IMR-90 (cell line): ENCODE data around the gene SMIM21. TPM values are rescaled to one million over a fixed set of nuclear protein-coding genes. Genes with fewer than 3 reads are reported as not detected.

Experiments
- ATAC-seq: fragments of 200-7000 bp; cut with Tn5 transposase; 2 replicates; pipeline ENCODE4 v1.9.1; 2020; ENCODE audit warnings: low read depth, mild to moderate bottlenecking, moderate library complexity
- BruUV-seq: library from RNA; stranded (reverse); fragments of 400-500 nt; replicated peaks from 2 replicates; lab custom pipeline; 2021; lab: Mats Ljungman, UMichigan
- CTCF ChIA-PET: fragments of 300-600 bp; formaldehyde crosslinking; extraction: SDS; loops from one replicate; lab custom pipeline; 2021; ENCODE audit warnings: antibody characterized with exemption; lab: Yijun Ruan, JAX
- POLR2A ChIA-PET: fragments of 300-600 bp; sonication (Branson Sonifier 250); formaldehyde crosslinking; loops from one replicate; lab custom pipeline; 2022; ENCODE audit warnings: antibody characterized with exemption; ENCODE audit not compliant: unreplicated experiment; lab: Charles Lee
- DNase-seq: peaks from one replicate; pipeline ENCODE4 v3.0.0; 2013
- H2AFZ ChIP-seq: replicated peaks from 2 replicates; pipeline ENCODE3; 2013; ENCODE audit warnings: low read length, mild to moderate bottlenecking; ENCODE audit not compliant: poor library complexity
- H2AK5ac ChIP-seq: 2 replicates; pipeline ENCODE4 v1.6.1; 2013; ENCODE audit warnings: low read depth, low read length, inconsistent platforms
- H2AK9ac ChIP-seq: replicated peaks from 2 replicates; pipeline ENCODE3; 2013; ENCODE audit warnings: mild to moderate bottlenecking, low read depth, low read length, moderate library complexity; ENCODE audit not compliant: poor library complexity
- H2BK120ac ChIP-seq: 2 replicates; pipeline ENCODE4 v1.6.1; 2013; ENCODE audit warnings: low read depth, low read length, inconsistent platforms
- H2BK15ac ChIP-seq: 3 replicates; pipeline ENCODE4 v1.6.1; 2013; ENCODE audit warnings: low read depth, low read length, inconsistent platforms
- H2BK20ac ChIP-seq: 2 replicates; pipeline ENCODE4 v1.6.1; 2013; ENCODE audit warnings: low read depth, mild to moderate bottlenecking, inconsistent platforms, low read length, moderate library complexity
- H2BK5ac ChIP-seq: 2 replicates; pipeline ENCODE4 v1.6.1; 2013; ENCODE audit warnings: mild to moderate bottlenecking, low read depth, low read length, inconsistent platforms; ENCODE audit not compliant: poor library complexity, severe bottlenecking
- H3K14ac ChIP-seq: replicated peaks from 2 replicates; pipeline ENCODE4 v1.6.1; 2013; ENCODE audit warnings: low read depth, low read length, inconsistent platforms
- H3K18ac ChIP-seq: 2 replicates; pipeline ENCODE4 v1.6.1; 2013; ENCODE audit warnings: low read depth, low read length, control low read depth
- H3K23ac ChIP-seq: 2 replicates; pipeline ENCODE4 v1.6.1; 2013; ENCODE audit warnings: low read depth, low read length, inconsistent platforms
- H3K27ac ChIP-seq: 2 replicates; pipeline ENCODE4 v1.5.1; 2013; ENCODE audit warnings: mild to moderate bottlenecking, control low read depth, low read length; ENCODE audit not compliant: insufficient read depth
- H3K27me3 ChIP-seq: 2 replicates; pipeline ENCODE4 v1.6.1; 2013; ENCODE audit warnings: low read length; ENCODE audit not compliant: control insufficient read depth, insufficient read depth
- H3K36me3 ChIP-seq: 2 replicates; pipeline ENCODE4 v1.6.1; 2013; ENCODE audit warnings: low read length, mixed read lengths; ENCODE audit not compliant: control insufficient read depth, insufficient read depth
- H3K4ac ChIP-seq: 2 replicates; pipeline ENCODE4 v1.6.1; 2013; ENCODE audit warnings: low read depth, low read length, inconsistent platforms
- H3K4me1 ChIP-seq: 2 replicates; pipeline ENCODE4 v1.6.1; 2013; ENCODE audit warnings: low read length, mixed read lengths; ENCODE audit not compliant: control insufficient read depth, insufficient read depth
- H3K4me2 ChIP-seq: 2 replicates; pipeline ENCODE4 v1.6.1; 2013; ENCODE audit warnings: low read depth, mild to moderate bottlenecking, control low read depth, low read length, moderate library complexity
- H3K4me3 ChIP-seq: 2 replicates; pipeline ENCODE4 v1.5.1; 2013; ENCODE audit warnings: low read depth, mild to moderate bottlenecking, control low read depth, low read length, moderate library complexity; ENCODE audit not compliant: insufficient read depth
- H3K56ac ChIP-seq: 2 replicates; pipeline ENCODE4 v1.6.1; 2013; ENCODE audit warnings: low read length, inconsistent platforms; ENCODE audit not compliant: insufficient read depth; ENCODE audit errors: extremely low read depth
- H3K79me1 ChIP-seq, 2 experiments: 2 replicates each; pipeline ENCODE4 v1.6.1; 2013; ENCODE audit warnings: low read length in 2 of 2, inconsistent platforms in 1 of 2, low read depth in 1 of 2
- H3K9ac ChIP-seq: 2 replicates; pipeline ENCODE4 v1.6.1; 2013; ENCODE audit warnings: low read depth, low read length, control low read depth
- H3K9me1 ChIP-seq: 2 replicates; pipeline ENCODE4 v1.6.1; 2013; ENCODE audit warnings: low read length, inconsistent platforms; ENCODE audit not compliant: insufficient read depth
- H3K9me3 ChIP-seq: 2 replicates; pipeline ENCODE4 v1.6.1; 2013; ENCODE audit warnings: low read length; ENCODE audit not compliant: control insufficient read depth, insufficient read depth
- H4K20me1 ChIP-seq: 2 replicates; pipeline ENCODE4 v1.6.1; 2013; ENCODE audit warnings: low read length, inconsistent platforms; ENCODE audit not compliant: insufficient read depth
- H4K5ac ChIP-seq: 2 replicates; pipeline ENCODE4 v1.6.1; 2013; ENCODE audit warnings: mild to moderate bottlenecking, low read depth, low read length, control low read depth
- H4K8ac ChIP-seq, 2 experiments: 2 replicates each; pipeline ENCODE4 v1.6.1; 2013; ENCODE audit warnings: low read depth in 2 of 2, low read length in 2 of 2, control low read depth in 1 of 2, inconsistent platforms in 1 of 2
- H4K91ac ChIP-seq: 2 replicates; pipeline ENCODE4 v1.6.1; 2013; ENCODE audit warnings: low read depth, low read length, inconsistent platforms; ENCODE audit not compliant: insufficient read depth
- FOS ChIP-seq: fragments of 150-350 bp; IDR thresholded peaks from 2 replicates; pipeline ENCODE4 v1.6.1; 2016; ENCODE audit warnings: low read depth, low read length
- MAZ ChIP-seq: IDR thresholded peaks from 2 replicates; pipeline ENCODE4 v1.6.1; 2012; ENCODE audit warnings: low read depth, mild to moderate bottlenecking, low read length, improper control_type of control experiment, moderate library complexity, borderline replicate concordance
- RCOR1 ChIP-seq: IDR thresholded peaks from 2 replicates; pipeline ENCODE4 v1.6.1; 2012; ENCODE audit warnings: mild to moderate bottlenecking, low read length, improper control_type of control experiment; ENCODE audit not compliant: insufficient replicate concordance
- WGBS, 2 experiments: methylation state at CpG; one replicate each; pipeline versions ENCODE4 v1.1.5 to v1.1.7; 2013; ENCODE audit warnings: missing lambda C conversion rate in 2 of 2; ENCODE audit not compliant: insufficient read length in 1 of 2; ENCODE audit errors: extremely low coverage in 2 of 2; 5-methylcytosine and 5-hydroxymethylcytosine counted together
- dilution Hi-C: fragments of 300-500 bp; cut with HindIII; formaldehyde crosslinking; loops from one replicate; pipeline ENCODE4 v1.14.3; 2018; ENCODE audit warnings: low sequenced_read_pairs; ENCODE audit not compliant: unreplicated experiment
- in situ Hi-C: fragments of 300-500 bp; cut with MboI; formaldehyde crosslinking; loops from 3 replicates; pipeline ENCODE4 v1.14.3; 2019; ENCODE audit warnings: low sequenced_read_pairs, inconsistent platforms, mixed read lengths
- intact Hi-C: fragments of 100-400 bp; cut with micrococcal nuclease; formaldehyde crosslinking; loops from 2 replicates; pipeline ENCODE4 v1.10.0; 2022
- polyA plus RNA-seq, 3 experiments: library from polyadenylated mRNA; depleted of rRNA; stranded (reverse); fragments of >200 nt; gene quantifications; 2 replicates each; pipeline ENCODE4 v1.2.3, GENCODE V29; 2012; ENCODE audit warnings: low replicate concordance in 1 of 3
- total RNA-seq: library from RNA; depleted of rRNA; stranded (reverse); fragments of >200 nt; gene quantifications from 2 replicates; pipeline ENCODE4 v1.2.3, GENCODE V29; 2012
- TF ChIP-seq, protein P1 (sequence below): fragments of 150-350 bp; IDR thresholded peaks from 2 replicates; pipeline ENCODE4 v1.6.1; 2017; ENCODE audit warnings: mild to moderate bottlenecking, antibody characterized with exemption, low read length, low read depth

The SMIM21 gene
- total and polyA plus RNA-seq, 2 of the 4 experiments (the other 2 are of a cell fraction) = not detected

DNA sequence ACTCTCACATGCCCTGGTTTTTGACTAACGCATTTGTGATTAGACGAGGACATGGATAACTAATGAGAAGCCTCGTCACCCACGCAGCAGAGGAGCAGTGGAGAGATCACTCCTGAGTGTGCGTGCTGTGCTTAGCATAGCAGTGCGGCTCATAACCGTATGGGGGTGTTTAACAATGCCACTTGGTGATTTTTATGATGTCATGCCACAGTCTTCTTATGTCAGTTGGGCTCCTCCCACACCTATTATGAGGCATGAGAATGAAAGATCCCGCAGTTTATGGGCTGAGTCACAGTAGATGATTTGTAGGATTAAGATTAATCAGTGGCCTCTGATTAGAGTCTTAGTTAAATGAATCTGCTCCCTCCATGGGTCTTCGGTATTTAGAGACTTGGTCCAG lies 2.5 kb upstream of the SMIM21 start:
- H3K36me3 ChIP-seq = no peaks in the 10 kb centered on the region
- no peaks in the 10 kb centered on the region for H3K79me1 ChIP-seq
- TF ChIP-seq RCOR1 = no peak
- no peak for TF ChIP-seq FOS
- no peak for TF ChIP-seq MAZ
- TF ChIP-seq, protein P1, sequence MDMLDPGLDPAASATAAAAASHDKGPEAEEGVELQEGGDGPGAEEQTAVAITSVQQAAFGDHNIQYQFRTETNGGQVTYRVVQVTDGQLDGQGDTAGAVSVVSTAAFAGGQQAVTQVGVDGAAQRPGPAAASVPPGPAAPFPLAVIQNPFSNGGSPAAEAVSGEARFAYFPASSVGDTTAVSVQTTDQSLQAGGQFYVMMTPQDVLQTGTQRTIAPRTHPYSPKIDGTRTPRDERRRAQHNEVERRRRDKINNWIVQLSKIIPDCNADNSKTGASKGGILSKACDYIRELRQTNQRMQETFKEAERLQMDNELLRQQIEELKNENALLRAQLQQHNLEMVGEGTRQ = no peak
- H3K4ac ChIP-seq = no peak overlapping the region
- H4K20me1 ChIP-seq = no peaks in the 10 kb centered on the region
- CTCF ChIA-PET = no interaction called here
- POLR2A ChIA-PET = no interaction called here
- H2BK20ac ChIP-seq = no peak overlapping the region
- H2AK5ac ChIP-seq = no peak overlapping the region
- H4K5ac ChIP-seq = no peak overlapping the region
- H3K4me3 ChIP-seq = no peak overlapping the region
- H3K4me1 ChIP-seq = no peaks in the 10 kb centered on the region
- H3K4me2 ChIP-seq = no peak overlapping the region
- ATAC-seq (no peak), DNase-seq (no peak)
- H4K8ac ChIP-seq = no peak overlapping the region
- no peak overlapping the region for H2AFZ ChIP-seq
- H3K23ac ChIP-seq = no peak overlapping the region
- no peak overlapping the region for H2BK15ac ChIP-seq
- peaks cover 5% of the 10 kb centered on the region for H3K27me3 ChIP-seq
- no CpG with 5 or more reads among the region's 9 CpGs for WGBS, 2 experiments
- no peaks in the 10 kb centered on the region for H3K9me3 ChIP-seq
- dilution Hi-C loops (no loop called here), intact Hi-C loops (no loop called here), in situ Hi-C loops (no loop called here)
- no peak overlapping the region for H2BK120ac ChIP-seq
- no peak overlapping the region for H3K27ac ChIP-seq
- no peak overlapping the region for H2AK9ac ChIP-seq
- H3K56ac ChIP-seq = no peak overlapping the region
- no peaks in the 10 kb centered on the region; the same call in 1 of the 2 replicates for H3K9me1 ChIP-seq
- H3K18ac ChIP-seq = no peak overlapping the region
- no peak overlapping the region for H3K9ac ChIP-seq
- H4K91ac ChIP-seq = no peak overlapping the region
- no peak overlapping the region for H3K14ac ChIP-seq
- BruUV-seq = no TSS peak
- H2BK5ac ChIP-seq = no peak overlapping the region
